Iris pigment epithelial cell (primary cell): ENCODE results near the gene DEPP1.
"Not testable (repeated sequence)": the region's sequence is repeated elsewhere in the genome, so short reads cannot be mapped to it uniquely, and the experiment has no call there.

Experiments
- DNase-seq: peaks from one replicate; pipeline ENCODE4 v3.0.0-alpha.2; 2011; ENCODE audit warnings: low read depth

The DEPP1 gene, protein sequence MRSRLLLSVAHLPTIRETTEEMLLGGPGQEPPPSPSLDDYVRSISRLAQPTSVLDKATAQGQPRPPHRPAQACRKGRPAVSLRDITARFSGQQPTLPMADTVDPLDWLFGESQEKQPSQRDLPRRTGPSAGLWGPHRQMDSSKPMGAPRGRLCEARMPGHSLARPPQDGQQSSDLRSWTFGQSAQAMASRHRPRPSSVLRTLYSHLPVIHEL

DNA sequence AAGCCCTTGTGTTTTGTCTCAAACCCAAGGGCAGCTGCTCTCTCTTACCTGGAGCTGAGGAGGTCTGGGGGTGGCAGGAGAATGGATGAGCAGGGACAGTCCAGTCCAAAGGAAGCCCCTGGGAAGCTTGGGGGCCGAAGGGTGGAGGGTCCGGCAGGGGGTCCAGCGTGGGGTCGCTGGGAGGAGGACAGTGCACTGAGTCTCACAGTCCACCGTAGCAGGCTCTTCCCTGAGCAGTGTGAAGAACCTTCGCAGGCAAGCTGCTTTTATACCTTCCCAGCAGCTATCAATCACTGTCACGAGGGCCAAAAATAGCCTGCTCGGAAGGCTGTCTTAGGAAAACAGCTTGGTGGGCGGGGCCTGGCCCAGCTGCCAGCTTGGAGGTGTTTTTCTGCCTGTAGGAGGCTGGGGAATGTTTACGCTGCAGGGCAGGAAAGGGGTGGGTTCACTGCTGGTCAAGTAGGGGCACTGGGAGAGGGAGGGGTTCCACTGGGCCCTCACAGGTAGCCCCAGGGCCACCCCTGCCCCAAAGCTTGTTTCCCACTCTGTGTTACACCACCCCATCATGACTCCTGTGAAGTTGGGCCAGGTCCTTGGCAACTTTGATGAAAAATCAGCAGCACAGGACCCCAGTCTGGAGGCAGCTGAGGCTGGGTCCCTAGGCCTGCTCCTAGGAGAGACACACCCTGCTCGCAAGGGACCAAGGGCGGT lies at the start of gene DEPP1:
Gene DEPP1, minus strand, starts transcription at position 240 of the 711 bp plus-strand sequence. CDS start 779 bp downstream, outside the sequence.
- DNase-seq, result peak; percentile 94

DNA sequence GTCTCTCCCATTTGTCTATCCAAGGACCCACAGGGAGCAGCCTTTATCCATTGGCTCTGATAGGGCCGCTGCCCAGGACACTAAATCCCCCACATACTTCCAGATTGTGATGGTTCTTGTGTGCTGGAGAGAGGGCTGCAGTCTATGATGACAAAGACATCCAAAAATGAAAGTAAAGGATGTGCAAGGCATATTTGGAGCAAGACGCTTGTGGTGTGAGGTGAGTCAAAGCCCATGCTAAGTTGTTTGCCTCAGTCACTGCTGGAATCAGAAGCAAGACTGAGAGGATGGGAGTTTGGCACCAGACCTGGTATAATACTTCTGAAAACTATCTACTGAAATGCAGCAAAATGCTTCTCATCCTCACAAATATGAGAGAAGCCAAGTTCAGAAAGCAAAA lies 44.8 kb upstream of the DEPP1 start:
- peak; percentile 66 for DNase-seq

DNA sequence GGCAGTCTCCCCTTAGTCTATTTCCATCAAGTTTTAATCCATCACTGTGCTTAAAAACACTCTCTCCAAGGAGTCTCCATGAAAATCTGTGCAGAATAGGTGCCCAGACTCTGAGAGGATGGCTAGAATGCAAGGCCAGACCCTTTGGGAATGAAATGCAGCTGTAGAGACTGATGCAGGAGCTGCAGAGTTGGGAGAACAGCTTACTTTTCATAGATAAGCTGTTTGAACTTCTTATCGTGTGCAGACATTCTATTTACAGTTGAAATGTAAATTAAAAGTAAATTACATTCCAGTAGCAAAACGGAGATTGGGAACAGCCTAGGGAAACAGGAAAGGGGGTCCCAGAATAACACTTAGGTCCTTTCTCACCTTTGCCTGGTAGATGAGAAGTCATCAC lies 37.0 kb upstream of the DEPP1 start:
- DNase-seq, result no peak

DNA sequence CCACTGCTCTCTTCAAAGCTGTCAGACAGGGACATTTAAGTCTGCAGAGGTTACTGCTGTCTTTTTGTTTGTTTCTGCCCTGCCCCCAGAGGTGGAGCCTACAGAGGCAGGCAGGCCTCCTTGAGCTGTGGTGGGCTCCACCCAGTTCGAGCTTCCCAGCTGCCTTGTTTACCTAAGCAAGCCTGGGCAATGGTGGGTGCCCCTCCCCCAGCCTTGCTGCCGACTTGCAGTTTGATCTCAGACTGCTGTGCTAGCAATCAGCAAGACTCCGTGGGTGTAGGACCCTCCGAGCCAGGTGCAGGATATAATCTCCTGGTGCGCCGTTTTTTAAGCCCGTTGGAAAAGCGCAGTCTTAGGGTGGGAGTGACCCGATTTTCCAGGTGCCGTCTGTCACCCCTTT lies 35.9 kb upstream of the DEPP1 start:
- DNase-seq, result not testable (repeated sequence)

DNA sequence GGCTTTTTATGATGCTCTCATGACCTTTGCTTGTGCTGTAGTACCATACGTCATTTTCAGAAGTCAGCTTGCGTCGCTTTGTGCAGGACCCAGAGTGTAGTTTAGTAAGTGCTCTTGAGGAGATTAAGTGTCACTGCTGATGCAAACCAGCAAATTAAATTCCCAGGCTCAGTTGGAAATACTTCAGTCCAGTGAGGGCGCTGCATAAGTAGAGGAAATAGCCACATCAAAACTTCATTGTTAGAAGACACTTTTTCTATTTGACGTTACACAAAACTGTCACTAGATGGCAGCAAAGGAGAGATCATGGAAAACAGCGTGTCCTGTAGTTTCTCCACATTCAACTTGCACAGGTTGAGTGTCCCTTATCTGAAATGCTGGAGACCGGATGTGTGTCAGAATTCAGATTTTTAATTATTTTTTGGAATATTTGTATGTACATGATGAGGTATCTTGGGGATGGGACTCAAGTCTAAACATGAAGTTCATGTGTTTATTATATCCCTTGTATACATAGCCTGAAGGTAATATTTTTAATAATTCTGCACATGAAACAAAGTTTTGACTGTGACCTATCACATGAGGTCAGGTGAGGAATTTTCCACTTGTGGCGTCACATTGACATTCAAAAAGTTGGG lies 30.0 kb upstream of the DEPP1 start:
- peak; percentile 89 for DNase-seq

DNA sequence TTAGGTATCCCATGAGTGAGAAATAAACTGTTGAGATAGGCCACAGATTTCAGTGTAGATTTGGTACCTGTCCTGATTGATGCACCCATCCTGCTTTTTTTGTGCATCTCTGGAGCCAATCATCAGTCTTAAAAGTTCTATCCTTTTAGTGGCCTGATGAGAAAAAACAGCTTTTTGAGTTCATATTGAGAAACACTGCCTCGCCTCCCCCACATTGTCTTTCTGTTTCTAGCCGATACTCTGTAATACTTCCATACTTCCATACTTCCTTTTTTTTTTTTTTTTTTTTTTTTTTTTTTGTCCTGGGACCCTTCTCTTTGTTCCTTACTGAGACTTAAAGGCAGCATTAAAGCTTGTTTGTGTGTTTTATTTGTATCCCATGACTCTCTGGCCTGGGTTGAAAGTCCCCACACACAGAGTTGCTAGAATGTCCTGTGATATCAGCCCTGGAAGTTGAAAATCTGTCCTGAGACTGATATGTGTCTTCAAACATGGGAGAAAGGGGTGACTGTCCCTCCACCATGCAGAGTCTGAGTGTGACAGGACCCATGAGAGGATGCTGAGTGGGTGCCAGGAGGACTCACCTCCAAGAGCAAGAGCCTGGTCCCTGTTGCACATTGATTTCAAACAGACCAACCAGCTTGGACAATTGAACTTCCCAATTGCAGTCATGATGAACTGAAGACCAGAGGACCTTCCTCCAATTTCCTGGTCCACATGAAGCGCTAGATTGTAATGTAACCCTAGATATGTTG lies 27.8 kb upstream of the DEPP1 start:
- DNase-seq, result no peak

DNA sequence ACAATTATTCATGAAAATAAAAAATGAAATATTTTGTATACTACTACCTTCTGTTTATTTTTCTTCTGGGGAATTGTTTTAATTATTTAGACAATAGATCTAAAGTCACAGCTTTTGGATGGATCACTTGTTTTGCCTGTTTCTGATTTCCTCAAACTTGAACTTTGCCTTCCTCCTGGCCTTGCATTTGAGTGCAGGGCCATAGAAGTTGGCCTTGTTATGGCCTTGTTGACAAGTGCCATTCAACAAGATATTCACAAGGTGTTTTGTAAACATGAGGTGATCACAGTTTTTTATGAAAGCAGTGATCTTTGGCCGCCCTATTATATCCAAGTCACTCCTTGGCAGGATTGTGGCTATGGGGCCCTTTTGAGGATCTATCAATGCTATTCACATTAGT lies 26.7 kb upstream of the DEPP1 start:
- DNase-seq, result no peak

DNA sequence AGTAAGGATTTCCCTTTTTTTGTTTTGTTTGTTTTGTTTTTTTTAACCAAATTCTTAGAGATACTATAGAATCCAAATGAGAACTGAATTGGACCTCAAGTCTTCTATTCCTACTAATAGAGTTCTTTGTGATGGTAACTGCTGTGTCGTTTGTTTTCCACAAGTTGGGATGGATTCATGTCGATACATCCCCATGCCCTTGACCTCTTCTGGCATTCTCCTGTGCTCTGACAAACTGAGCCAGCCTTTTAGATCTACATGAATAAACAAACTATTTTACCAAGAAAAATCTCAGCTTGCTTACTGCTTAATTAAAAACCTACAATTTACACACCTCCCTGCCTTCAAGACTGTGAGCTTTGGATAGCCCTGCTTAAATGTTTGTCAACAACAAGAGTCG lies 26.1 kb upstream of the DEPP1 start:
- DNase-seq, result no peak

DNA sequence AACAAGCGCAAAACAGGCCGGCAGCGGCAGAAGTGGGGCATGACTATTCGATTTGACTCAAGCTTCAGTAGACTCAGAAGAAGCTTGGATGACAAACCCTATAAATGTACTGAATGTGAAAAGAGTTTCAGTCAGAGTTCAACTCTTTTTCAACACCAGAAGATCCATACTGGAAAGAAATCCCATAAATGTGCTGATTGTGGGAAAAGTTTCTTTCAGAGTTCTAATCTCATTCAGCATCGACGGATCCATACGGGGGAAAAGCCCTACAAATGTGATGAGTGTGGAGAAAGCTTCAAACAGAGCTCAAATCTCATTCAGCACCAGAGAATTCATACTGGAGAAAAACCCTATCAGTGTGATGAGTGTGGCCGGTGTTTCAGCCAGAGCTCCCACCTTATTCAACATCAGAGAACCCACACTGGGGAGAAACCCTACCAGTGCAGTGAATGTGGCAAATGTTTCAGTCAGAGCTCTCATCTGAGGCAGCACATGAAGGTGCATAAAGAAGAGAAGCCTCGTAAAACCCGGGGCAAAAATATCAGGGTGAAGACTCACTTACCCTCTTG lies 24.9 kb upstream of the DEPP1 start:
- DNase-seq, result no peak

DNA sequence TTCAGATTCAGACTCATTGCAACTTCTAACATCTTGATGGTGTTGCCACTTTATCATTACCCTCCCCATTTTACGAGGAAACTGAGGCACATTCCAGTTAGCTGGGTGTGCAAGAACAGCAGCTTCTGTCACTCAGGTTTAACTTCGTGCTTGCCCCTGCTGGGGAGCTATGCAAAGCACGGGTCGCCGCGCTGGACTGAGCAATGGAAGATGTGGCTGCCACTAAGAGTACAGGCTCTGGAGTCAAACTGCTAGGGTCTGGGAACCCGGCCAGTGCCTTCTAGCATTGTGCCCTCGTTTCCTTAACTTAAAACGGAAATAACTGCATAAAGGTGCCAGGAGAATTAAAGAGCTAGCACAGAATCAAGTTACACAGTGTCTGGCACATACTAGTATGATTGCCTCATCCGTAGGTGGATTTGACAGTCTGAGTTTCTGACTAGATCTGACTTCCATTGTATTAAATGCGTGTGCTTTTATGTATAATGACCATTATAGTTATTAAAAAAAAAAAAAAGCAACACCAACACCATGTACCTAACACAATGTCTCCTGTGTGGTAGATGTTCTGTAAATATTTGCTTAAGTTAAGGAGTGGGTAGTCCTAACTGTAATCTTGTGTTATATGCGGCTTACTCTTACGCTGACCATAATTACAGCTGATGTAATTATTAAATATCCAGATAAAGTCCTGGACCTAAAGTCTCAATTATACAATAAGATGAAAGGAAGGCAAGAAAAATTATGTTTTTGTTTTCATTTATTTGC lies 23.0 kb upstream of the DEPP1 start:
- peak; percentile 86 for DNase-seq

DNA sequence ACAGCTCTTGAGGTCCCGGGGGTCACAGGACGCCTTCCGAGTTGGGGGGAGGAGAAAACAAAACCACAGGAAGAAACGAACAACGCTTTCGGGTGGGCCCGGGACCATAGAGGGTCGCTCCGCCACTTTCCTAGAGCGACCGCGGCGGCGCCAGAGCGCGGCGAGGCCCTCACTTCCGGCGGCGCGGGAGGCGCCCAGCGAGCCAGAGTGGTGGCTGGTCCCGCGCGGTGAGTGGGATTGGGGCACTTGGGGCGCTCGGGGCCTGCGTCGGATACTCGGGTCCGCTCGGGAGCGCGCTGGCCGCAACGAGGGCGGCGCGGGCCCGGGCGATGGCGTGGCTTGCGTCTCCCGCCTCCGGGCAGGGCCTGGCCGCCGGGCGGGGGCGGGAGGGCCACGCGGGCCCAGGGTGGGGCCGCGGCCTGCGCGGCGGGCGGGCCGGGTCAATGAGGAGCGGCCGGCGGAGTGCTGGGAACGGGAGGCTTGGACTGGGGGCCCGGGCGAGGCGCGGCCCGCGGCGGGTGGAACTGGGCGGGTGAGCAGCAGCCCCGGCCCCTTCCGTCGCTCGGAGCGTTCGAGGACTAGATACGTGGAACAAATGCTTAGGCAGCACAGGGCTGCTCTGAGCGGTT lies 22.3 kb upstream of the DEPP1 start, which contains the start of gene ZNF22:
Gene ZNF22, plus strand, starts transcription at position 172 of the 629 bp plus-strand sequence. CDS start 2,446 bp downstream, outside the sequence.
- peak; percentile 71 for DNase-seq

DNA sequence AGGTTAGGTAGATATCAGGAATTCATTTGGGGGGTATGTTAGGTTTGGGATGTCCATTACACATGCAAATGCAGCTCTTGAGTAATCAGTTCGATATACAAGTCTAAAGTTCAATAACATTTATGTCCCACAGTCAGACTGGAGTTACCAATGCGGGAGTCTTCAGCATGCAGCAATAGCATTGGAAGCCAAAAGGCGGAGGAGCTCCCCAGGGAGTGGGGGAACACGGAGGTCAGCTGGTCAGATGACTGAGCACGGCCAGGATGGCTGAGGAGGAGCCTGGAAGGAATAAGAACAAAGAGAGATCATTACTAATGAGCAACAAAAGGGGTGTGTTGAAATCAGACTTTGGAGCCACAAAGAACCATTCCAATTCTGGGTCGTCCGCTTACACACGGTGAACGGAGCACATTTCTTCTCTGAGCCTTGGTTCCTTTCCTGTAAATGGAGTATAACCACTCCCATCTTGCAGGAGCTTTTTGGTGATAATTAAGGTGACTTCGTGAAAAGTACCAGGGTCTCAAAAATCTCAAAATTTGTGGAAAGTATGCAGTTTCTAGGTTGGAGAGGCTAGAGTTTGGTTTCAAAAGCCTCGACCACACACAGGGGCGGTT lies 21.6 kb upstream of the DEPP1 start:
- DNase-seq, result peak; percentile 86

DNA sequence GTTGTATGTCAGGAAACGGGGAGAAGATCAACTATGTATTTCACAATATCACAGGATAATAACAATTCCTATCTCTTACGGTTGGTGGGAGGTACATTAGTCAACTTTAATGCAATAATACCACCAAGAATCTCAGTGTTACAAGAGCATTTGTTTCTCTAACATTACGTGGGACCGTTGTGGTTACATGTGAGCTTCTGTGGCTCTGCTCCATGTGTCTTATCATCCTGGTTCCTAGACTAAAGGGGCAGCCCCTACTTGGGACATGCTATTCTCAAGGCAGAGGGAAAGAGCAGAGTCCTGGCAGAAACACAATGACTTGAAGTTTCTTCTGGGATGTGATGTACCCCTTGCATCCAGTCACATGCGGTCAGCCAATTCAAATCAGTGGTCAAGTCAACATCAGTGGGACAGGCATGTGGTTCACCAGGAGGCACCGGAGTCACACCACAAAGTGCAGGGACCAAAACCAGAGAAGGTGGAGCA lies 19.6 kb upstream of the DEPP1 start:
- peak; percentile 95 for DNase-seq

DNA sequence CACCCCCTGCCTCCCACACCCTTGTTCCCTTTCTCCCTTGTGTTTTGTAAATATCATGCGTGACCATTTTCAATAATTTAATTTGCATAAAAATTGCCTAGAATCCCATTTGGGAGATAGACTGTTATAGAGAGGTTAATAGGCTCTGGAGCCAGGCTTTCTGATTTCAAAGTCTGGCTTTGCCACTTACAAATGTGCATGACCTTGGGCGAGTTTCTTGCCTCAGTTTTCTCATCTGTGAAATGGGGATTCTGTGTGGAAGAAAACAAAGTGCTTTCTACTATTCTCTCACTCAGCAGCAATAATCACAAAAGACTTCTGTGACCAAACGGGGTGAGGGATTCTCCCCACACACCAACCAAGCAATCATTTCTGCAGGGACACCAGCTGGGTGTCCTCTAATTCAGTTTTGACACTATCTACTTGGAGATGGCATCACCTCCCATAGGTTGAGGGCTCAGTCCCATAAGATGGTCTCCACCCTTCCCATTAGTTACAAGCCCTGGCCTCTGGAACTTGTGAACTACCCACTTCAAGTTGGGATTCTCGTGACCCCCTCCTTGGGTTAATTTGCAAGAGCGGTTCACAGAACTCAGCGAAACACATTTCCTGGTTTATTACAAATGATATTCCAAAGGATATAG lies 18.6 kb upstream of the DEPP1 start:
- DNase-seq, result no peak

DNA sequence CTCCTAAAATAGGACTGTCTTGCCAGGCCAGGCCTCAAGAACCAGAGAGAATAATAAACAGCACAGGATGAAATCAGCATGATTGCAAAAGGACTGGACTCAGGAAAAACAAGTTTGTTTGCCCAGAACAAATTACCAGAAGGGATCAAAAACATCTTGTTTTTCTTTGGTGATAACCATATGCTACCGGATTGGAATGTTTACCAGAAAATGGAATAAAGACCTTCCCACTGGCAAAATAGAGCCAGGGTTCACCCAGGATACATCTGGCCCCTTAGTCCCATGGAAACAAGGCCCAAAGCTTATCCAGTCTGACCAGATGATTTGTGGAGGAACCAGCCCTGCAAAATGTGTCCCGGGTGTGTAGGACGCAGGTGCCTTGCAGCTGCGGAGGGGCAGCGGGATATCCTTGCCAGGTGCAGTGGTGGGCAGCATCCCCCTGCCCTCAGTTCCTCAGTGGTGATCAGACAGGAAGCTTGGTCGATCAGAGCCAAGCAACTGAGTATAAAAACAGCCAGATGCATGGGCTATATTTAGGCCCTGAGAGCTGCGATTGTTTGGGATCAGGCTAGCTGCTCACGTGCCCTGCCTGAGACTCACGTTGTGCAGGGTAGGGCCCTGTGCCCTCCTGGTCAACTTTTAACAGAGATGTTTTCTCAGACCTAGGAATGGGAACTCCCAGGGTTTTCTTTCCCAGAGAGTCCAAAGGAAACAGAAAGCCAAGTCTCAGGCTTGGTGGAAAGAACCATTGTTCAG lies 17.5 kb upstream of the DEPP1 start:
- DNase-seq, result peak; percentile 90

DNA sequence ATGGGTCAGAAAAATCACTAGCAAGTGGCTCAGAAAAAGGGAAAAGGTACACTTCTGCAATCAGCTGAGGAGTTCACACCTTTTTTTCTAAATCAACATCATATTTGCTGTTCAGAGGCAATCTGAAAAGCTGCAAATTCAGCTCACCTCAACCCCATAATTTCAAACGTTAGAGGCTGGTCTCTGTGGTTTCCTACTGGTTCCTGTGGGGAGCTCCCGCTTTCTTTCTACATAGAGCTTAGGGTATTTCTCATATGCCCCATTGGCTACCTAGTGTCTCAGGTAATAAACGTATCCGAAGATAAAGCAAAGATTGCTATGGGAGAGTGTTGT lies 16.9 kb upstream of the DEPP1 start:
- no peak for DNase-seq

DNA sequence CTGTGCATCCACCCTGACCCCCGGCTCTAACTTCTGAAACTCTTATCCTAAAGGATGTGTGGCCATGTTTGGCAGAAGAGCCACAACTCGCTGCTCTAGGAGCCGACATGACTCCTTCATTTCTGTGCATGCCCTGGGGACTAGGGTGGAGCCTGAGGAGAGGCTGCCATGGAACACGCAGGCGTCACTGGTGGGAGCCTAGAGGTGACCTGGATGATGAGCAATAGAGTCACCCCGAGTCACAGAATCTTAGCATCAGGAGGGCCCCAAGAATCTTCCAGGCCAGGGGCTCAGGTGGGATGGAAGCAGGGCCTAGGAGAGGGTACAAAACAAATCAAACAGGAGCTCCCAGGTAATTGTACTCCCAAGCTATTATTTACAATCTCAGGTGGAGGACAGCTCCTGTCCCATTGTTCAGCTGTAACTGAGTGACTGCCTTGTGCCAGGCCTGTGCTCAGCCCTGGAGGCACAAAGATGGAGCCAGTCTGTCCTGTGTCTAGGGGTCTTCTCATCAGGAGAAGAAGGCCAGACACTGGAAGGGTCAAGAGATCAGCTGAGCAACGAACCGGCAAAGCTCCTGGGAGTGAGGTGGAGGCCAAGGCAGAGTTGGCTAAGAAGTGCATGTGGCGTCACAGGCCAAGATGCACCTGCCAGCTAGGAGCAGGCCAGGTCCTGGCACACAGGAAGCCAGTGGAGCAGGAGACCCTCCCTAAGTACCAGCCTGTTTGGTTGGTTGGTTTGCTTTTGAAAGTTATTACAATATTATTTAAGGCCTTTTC lies 16.3 kb upstream of the DEPP1 start:
- no peak for DNase-seq
